ENCODE measurements around the gene PTCD2.
"Not testable (repeated sequence)": the region's sequence is repeated elsewhere in the genome, so short reads cannot be mapped to it uniquely, and the experiment has no call there.

The PTCD2 gene

DNA sequence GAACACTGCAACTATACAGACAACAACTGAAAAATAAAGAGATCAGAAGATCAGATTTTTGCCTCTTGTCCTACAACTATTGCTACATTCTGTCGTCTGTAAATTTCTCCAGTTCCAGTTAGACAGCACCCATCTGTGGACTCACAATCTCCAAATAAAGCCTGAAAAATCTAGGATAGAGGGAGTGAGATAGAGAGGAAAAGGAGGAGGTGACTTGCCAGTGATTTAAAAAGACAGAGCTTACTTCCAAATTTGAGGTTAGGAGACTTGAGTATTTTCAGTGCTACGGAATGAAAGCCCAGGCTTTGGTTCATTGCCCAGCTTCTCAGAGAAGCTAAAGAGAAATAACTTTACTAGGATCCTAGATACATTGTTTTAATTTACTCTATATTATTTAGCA is 63.6 kb downstream of the PTCD2 start:
- DNase-seq: no peak

DNA sequence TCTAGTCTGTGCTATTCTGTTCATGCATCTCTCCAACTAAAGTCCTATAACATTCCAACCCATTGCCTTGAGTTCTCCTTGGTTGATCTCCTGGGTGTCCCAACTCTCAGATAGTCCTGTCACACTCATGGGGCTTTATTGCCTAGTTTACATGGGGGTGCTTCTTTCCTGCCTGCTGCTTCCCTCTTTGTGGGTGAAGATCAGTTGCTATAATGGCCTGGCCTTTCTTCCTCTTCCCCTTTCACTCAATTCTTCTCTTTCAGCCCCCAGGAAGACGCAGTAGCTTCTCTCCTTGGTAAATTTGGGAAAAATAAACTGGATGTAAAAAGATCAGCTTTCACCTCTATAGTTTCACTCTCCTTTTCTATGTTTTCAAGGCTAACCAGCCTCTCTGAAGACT is 66.5 kb downstream of the PTCD2 start:
- DNase-seq: no peak

DNA sequence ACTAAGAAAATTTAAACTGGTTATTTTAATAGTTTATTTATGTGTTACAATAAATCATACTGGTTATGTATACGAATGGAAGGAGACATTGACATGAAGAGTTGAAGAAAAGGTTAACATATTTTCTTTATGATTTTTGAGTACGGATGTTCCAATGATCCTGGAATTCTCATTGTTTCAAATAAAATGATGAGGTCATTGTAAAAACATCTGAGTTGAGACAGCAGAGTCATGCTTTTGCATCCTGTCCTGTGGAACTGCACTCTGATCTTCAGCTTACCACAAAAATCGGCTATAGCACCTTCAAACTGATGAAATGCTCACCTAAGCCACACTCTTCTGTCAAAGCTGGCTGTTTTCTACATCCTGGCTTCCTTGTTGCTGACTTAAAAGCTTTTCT is 67.8 kb downstream of the PTCD2 start:
- DNase-seq: no peak

DNA sequence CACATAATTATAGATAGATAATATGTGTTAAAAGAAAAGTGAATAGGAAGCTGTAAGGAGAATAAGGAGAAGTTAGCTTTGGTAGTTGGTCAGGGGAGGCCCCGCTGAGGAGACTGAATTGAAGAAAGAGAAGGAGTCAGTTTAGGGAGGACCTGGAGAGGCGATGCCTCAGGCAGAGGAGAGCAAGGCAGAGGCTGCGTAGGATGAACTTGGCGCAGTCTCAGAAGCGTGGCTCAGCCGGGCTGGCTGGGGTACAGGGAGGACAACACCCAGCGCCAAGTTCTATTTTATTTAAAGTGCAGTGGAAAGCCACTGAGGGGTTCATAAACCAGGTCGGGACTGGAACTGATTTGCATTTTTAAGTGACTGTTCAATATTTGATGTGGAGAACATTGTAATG is 68.5 kb downstream of the PTCD2 start:
- no peak for DNase-seq

DNA sequence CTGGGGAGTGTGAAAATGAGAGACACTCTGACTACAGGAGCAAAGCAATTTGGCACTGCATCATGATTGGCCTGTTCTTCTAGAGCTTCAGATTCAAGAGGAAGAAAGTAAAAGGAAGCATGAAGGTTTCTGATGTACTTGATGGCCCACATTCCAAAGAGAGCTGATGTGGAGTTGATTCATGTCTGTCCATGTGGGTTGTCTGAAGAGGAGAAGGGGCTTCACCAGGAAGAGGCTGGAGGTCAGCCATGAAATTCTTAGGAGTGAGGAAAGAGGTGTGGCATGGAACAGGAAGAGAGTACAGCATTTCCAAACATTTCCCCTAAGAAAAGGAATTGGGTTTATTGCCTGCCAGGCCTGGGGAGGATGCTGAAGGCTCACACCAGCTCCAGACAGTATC is 70.7 kb downstream of the PTCD2 start:
- no peak for DNase-seq

DNA sequence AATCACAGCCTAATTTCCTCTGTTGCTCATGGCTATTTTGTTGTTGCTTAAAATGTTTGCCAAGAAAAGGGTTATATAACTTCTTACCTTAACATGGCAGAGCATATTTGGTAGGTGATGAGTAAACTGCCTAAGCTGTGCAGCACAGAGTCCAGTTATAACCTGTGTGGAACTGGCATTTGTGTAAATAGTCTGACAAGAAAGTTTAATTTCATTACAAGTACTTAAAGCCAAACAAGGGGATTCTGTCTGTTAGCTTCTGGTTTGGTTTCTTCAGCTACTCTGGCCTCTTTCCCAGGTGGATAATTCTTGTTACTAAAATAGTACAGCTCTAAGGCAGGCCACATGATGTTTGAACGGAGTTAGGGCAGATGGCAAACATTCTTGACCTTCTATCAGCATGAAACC is 72.2 kb downstream of the PTCD2 start:
- DNase-seq: no peak

DNA sequence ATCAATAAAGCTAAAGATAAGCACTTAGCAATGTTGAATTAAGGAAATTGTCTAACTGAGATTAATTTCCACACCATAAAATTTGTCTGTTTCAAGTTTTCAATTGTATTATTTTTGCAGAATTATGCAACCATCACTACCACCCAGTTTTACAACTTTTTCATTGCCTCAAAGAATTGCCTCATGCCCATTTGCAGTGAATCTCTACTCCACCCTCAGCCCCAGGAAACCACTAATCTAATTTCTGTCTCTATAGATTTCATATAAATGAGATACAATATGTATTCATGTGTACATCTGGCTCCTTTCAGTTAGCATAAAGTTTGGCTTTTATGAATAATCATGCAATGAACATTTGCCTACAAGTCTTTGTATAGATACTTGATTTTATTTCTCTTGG is 72.9 kb downstream of the PTCD2 start:
- no peak for DNase-seq

DNA sequence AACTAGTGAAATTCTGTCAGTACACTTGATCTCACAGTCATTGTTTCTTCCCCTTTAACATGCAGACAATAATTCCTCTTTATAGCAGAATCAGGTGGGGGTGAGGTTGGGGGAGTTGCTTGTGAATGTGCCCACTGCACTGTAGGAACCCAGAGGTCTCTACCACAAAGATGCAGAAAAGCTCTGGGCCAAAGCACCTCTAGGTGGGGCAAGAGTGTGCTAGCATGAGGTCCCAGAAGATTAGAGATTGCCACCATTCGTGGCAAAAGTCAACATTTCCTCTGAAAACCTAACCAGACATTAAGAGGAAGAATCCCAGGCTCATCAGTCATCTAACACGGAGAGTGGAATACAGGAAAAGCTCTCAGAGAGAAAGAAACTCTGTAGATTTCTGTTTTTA is 74.5 kb downstream of the PTCD2 start:
- DNase-seq: no peak

DNA sequence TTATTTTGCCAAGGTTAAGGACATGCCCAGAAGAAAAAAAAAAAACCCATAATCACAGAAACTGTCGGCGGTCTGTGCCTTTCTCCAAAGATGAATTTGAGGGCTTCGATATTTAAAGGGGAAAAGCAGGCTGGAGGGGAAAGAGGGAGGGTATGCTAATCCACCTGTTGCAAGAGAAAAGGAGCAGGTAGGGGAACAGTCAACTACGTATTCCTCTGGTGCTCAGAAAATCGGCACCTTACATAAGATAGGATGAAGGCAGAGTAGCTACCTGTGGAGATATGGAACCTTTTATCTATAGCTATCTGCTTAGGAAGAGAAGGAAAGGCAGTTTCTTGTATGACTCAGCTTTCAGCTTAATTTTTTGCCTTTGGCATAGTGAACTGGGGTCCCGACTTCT is 77.7 kb downstream of the PTCD2 start:
- DNase-seq: no peak

DNA sequence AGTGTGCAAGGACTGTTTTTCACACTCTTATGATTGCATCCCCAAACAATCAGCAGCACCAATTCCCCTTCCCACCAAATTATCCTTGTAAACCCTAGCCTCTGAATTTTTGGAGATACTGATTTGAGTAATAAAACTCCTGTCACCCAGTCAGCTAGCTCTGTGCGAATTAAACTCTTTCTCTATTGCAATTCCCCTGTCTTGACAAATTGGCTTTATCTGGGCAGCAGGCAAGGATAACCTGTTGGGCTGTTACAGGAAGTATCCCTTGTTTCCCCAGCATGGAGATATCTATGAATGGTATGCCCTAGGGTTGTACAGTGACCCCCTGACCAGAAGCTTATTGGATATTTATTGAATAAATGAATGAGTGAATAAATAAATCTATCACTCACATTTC is 80.8 kb downstream of the PTCD2 start:
- DNase-seq: no peak

DNA sequence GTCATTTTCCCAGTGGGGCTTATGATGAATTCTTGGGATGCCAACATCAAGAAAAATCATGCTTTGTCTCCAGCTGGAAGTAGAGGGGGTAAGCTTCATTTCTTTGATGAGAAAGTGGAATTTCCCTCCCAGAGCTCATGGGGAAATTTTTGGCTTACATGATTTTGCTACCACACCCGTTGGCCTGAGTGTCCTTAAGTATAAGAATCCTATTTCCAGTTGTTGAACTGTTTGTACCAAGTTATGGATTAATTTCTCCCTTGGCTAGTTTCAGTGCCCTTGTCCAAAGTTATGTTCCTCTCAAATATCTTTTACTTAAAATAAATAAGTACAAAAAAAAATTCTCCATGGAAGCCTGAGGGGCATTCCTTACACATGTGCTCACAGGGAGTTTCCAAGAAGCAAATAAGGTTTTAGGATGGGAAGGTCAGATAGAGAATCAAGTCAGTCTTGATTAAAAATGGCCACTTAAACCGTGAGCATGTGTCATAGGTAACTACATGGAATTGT is 82.3 kb downstream of the PTCD2 start:
- DNase-seq: no peak

DNA sequence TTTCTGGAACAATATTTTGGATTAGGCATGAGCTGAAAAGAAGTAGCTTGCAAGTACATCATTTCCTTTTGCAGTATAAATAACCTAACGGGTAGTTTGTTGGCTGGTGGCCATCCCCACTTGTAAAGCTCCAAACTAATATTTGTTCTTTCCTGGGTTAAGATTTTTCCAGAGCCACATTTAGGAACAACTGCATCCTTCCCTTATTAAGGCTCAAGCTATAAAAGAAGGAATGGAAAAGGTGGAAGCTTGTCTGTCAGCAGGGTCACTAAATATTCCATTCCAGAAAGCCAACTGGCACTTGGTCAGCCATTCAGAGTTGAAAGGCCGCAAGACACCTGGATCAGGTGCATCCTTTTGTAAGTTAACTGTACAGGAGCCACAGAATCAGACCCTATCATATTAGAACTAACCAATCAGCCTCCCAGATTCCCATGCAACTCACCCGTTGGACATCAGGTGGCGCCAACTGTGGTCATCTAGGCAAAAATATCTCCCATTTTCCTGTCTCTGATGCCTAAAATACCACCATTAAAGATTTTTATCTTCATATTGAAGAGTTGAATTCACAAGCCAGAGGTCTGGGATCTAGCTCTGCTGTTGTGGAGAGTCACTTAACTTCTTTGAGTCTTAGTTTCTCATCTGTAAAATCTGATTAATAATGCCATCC is 82.9 kb downstream of the PTCD2 start:
- no peak for DNase-seq

DNA sequence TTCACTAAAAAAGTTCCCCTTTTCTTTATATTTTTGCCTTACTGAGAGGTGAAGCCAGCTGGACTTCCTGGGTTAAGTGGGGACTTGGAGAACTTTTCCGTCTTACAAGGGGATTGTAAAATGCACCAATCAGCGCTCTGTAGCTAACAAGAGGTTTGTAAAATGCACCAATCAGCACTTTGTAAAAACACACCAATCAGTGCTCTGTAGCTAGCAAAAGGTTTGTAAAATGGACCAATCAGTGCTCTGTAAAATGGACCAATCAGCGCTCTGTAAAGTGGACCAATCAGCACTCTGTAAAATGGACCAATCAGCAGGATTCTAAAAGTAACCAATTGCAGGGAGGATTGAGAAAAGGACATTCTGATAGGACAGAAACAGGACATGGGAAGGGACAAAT is 84.6 kb downstream of the PTCD2 start:
- not testable (repeated sequence) for DNase-seq

DNA sequence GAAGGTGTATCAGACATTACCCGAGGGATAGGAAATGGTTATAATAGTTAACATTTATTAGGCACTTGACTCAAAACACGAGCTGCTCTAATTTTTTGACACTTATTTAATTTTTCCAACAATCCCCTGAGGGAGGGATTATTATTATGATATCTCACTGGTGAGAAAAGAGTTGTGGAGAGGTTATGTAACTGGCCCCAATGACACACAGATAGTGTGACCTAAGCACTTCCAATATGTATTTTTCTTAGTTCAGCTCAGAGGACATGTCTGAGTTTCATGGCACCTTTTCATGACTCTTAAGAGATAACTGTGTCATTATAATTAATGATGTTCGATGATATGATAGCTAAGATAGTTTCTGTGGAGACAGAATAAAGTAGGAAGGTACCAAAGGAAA is 86.9 kb downstream of the PTCD2 start:
- no peak for DNase-seq

DNA sequence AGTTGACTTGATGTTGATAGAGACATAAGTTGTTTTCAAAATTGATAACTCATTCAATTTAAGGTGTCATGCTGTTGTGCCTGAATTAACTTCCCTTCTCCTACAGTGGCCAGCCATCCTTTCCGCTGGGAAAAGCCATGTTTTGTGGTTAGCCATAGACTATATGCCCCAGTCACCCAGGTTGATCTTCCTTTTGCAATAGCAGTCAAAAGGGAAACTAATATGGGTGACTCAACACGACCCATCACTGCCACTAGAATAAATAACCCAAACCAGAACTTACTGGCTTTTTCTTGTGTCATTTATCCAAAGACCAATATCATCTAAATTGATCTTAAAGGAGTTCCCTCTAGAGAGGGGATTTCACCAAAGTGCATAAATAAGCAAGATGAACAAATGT is 87.4 kb downstream of the PTCD2 start:
- no peak for DNase-seq

DNA sequence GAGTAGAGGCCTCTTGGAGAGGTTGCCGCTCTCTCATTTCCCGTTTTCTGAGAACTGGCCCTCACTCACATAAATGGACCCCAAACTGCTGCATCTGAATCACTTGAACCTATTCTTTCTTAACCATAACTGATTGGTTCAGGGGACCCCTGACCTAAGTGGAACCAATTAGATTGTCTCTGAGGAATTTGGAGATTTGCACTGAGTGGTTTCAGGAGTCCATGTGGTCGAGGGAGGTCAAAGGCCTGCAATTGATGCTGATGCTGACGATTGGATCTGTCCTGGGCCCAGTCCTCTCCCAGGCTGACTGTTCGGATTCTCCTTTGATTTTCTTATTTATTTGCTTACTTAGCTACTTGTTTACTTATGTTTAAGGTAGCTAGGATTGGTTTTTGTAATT is 88.0 kb downstream of the PTCD2 start:
- no peak for DNase-seq

DNA sequence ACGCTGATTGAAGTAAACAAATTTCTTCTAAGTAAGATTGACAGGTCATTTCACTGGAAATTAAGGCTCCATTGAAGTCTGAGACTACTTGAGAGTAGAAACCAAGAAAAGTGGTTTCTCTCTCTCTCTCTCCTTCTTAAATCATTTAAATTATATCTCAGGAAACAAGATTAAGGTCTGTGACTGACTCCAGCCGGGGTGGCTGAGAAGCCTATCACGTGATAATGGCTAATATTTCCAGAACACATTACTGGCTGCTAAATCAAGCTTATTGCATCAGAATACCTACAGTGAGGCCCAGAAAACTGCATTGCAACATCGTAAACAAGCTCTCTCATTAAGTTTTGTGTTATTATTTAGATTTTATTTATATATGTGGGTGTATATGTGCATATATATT is 88.4 kb downstream of the PTCD2 start:
- no peak for DNase-seq

DNA sequence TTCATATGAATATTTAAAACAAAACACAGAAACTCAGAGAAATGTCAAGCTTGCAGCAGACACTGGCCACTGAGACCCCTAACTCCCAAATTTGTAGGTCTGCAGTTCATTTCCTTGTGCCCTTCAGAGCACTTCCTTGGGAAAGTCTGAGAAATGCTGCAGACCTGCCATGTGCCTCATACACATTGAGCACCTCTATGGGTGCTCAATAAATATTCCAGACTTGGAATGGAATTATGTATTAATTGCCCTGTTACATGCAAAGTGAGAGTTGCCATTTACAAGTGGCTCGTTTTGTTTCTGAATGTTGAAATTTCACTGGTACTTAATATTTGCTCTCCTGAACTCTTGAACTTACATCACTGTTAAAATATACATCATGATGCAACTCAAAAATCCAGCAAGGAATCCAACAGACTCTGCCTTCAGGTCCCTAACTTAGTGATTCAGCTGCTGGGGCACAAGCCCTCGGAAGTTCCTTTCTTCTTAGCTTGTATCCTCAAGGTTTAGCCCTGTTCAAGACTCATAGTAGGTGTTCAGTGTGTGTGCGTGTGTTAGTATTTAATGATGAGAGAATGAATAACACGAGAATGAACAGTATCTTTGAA is 90.6 kb downstream of the PTCD2 start:
- DNase-seq: no peak

DNA sequence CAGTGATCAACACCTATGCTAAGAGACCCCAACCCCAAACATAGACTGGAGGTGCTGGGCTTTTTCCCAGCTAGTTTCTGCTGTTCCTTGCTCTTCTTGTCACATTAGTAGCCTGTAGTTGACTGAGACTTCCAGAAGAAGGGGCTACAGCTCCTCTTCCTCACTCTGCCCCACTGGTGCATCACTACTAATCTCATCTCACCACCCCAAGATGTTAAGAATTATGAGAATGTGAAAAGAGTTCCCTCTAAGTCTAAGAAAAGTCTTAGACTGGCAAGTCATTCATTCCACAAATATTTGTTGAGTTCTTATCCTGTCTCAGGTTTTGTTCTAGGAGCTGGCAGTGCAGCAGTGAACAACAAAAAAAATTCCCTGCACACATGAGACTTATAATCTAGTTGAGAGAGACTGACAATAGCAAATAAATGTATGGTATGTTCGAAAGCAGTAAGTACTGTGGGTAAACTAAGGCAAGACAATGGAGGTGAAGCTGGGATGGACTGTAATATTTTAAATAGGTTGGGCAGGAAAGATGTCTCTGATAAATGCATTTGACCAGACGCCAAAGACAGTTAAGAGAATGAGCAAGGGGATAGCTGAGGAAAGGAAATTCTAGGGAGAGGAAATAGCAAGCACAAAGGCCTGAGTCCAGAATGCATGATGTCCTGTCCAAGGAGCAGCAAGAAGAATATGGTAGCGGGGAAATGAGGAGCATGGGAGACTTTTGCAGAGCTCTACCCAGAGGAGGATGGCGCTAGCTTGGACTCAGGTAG is 92.3 kb downstream of the PTCD2 start:
- DNase-seq: no peak

DNA sequence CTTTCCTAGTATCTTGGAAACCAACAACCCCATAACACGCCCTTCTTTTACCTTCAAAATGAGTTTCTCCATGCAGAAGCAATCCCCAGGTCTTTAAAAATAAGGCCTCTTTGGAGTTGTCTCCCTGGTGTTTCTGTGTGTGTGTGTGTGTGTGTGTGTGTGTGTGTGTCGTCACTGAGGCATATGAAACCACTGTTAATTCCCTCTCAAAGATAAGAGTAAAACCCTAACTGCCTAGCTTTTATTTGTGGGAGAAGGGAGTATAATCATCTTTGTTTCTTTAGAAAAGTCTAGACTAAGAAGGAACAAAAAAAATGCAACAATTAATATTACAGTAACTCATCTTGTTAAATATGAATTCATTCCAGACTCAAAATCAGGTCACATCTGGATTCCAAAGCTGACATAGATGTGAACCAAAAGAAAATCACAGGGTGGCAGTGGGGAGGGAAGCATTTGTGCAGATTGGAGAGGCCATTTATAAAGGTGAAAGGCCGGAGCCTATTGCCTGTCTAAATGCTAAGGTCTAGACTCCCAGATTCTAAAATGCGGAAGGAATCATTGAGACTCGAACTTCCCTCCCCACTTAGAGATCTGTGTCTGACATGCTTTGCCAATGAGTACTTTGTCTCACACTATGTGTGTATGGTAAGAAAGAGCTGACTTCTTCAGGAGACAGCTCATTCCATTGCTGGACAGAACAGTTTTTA is 95.6 kb downstream of the PTCD2 start:
- no peak for DNase-seq

DNA sequence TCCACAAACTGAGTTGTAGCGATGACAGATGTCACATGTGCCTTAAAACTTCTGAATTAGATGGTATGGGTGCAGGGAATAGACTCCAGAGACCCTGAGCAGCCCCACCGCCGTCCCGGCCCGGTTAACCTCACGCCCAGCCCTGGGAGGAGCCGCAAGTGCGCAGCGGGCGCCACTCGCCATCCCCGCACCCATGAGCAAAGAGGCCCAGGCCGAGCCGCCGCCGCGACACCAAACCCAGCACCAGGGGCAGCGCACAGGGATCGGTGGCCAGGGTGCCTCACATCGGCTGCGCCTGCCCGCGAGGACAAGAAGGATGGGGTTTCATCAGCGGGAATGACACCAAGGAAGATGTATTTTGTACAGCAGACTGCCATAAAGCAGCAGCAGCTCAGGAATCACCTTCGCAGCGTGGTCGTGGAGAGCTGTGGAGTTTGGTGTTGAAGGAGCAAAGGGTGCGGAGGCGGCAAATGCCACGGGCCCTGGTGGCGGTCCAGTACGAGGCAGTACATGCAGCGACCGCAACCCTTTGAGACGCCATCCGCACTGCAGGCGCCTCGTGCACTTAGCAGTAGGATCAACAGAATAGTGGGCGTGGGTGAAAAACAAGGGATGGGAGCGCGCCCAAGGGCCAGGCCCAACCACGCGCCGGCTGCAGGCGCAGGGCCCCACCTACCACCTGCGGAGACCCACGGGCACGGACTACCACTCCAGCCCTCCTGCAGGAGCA is 97.3 kb downstream of the PTCD2 start:
- DNase-seq: no peak

Data from NCI-H1694 (cell line).